PC-3 (cell line): Measurements from ENCODE around the gene CCDC80.

ENCODE experiments used
- EZH2 ChIP-seq: fragments of 300-600 bp; sonication (generic); IDR thresholded peaks from one replicate; pipeline ENCODE4 v1.6.1; 2017; ENCODE audit warnings: antibody characterized with exemption, mild to moderate bottlenecking, low read length; ENCODE audit not compliant: unreplicated experiment
- EZH2phosphoT487 ChIP-seq: fragments of 300-600 bp; sonication (generic); IDR thresholded peaks from 2 replicates; pipeline ENCODE4 v1.6.1; 2018; ENCODE audit warnings: mild to moderate bottlenecking, antibody characterized with exemption, low read length, borderline replicate concordance
- TF ChIP-seq, protein P1 (sequence below): fragments of 300-600 bp; sonication (generic); conservative IDR thresholded peaks from 2 replicates; pipeline ENCODE4 v1.5.1; 2017; ENCODE audit warnings: antibody characterized with exemption, low read depth, mild to moderate bottlenecking, low read length

DNA sequence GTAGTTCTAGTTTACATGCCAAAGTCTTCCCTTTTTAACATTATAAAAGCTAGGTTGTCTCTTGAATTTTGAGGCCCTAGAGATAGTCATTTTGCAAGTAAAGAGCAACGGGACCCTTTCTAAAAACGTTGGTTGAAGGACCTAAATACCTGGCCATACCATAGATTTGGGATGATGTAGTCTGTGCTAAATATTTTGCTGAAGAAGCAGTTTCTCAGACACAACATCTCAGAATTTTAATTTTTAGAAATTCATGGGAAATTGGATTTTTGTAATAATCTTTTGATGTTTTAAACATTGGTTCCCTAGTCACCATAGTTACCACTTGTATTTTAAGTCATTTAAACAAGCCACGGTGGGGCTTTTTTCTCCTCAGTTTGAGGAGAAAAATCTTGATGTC, 57.8 kb downstream of the CCDC80 start:
- TF ChIP-seq, protein P1, sequence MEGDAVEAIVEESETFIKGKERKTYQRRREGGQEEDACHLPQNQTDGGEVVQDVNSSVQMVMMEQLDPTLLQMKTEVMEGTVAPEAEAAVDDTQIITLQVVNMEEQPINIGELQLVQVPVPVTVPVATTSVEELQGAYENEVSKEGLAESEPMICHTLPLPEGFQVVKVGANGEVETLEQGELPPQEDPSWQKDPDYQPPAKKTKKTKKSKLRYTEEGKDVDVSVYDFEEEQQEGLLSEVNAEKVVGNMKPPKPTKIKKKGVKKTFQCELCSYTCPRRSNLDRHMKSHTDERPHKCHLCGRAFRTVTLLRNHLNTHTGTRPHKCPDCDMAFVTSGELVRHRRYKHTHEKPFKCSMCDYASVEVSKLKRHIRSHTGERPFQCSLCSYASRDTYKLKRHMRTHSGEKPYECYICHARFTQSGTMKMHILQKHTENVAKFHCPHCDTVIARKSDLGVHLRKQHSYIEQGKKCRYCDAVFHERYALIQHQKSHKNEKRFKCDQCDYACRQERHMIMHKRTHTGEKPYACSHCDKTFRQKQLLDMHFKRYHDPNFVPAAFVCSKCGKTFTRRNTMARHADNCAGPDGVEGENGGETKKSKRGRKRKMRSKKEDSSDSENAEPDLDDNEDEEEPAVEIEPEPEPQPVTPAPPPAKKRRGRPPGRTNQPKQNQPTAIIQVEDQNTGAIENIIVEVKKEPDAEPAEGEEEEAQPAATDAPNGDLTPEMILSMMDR = no peak
- no peak for TF ChIP-seq EZH2
- TF ChIP-seq EZH2phosphoT487 = no peak
